Measurements from ENCODE around the gene PRR14.

DNA sequence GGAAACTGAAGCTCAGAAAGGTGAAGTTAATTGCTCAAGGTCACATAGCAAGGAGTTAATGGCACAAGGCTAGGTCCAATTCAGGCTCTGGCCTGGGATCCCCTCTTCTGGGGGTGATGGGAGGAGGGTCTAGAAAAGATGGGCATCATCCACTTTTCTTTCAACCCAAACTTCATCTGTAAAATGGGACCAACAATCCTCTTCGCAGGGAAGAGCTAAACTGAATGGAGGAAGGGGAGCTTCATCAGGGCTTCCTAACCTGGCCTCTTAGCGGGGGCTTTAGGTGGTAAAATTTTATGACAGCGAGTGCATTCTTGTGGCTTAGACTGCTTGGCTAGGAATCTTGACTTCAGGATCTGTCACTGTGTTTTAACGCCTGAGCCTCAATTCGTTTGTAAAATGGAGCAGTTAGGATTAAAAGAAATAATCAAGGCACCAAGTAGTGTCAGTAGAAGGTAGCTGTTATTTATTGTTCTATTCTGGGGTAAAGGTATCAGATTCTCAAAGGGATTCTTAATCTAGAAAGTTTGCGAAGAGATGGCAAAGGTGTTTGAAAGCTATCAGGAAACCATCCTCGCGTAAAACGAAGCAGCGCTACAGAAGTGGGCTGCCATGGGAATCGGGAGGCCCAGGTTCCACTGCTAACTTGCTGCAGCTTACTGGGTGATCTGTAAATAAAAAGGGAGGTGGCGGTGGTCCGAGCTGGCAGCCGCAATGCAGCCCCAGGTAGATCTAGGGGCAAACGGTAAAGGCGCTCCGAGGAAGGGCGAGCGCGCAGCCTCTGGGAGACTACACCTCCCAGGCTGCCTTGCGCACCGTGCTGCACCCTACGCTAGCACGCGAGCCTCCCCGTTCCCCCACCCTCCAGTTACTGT, 46.7 kb downstream of the PRR14 start:
- TF ChIP-seq, protein P1, sequence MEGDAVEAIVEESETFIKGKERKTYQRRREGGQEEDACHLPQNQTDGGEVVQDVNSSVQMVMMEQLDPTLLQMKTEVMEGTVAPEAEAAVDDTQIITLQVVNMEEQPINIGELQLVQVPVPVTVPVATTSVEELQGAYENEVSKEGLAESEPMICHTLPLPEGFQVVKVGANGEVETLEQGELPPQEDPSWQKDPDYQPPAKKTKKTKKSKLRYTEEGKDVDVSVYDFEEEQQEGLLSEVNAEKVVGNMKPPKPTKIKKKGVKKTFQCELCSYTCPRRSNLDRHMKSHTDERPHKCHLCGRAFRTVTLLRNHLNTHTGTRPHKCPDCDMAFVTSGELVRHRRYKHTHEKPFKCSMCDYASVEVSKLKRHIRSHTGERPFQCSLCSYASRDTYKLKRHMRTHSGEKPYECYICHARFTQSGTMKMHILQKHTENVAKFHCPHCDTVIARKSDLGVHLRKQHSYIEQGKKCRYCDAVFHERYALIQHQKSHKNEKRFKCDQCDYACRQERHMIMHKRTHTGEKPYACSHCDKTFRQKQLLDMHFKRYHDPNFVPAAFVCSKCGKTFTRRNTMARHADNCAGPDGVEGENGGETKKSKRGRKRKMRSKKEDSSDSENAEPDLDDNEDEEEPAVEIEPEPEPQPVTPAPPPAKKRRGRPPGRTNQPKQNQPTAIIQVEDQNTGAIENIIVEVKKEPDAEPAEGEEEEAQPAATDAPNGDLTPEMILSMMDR (IDR thresholded peaks at IDR 0.05) = no peak
- TF ChIP-seq POLR2A (IDR thresholded peaks at IDR 0.05) = no peak
